Common myeloid progenitor, CD34-positive (primary cell): ENCODE measurements around the gene SEPTIN5.

ENCODE experiments used
- CTCF ChIA-PET: fragments of 350-600 bp; sonication (Branson Sonifier 250); formaldehyde crosslinking; loops from one replicate; lab custom pipeline; 2021; ENCODE audit warnings: antibody characterized with exemption; lab: Charles Lee
- POLR2A ChIA-PET: fragments of 350-600 bp; sonication (Branson Sonifier 250); formaldehyde crosslinking; loops from one replicate; lab custom pipeline; 2021; ENCODE audit warnings: antibody characterized with exemption; lab: Charles Lee
- DNase-seq, 3 donors: peaks; one replicate each; pipeline versions ENCODE4 v3.0.0 to v3.0.0-alpha.2; 2013
- H3K27ac ChIP-seq, 2 experiments: 1 replicate in 1 of 2; 2 replicates in 1 of 2; pipeline ENCODE4 v1.7.0; 2013; ENCODE audit warnings: inconsistent platforms in 2 of 2, low read length in 2 of 2, mild to moderate bottlenecking in 2 of 2, low read depth in 1 of 2, moderate library complexity in 1 of 2; ENCODE audit not compliant: severe bottlenecking in 2 of 2, insufficient read depth in 1 of 2, poor library complexity in 1 of 2
- H3K27me3 ChIP-seq, 5 experiments: replicated peaks in 2 of 5; 1 replicate in 3 of 5; 2 replicates in 2 of 5; pipeline versions ENCODE4 v1.6.1 to v1.7.0; 2013; ENCODE audit warnings: low read length in 4 of 5, mild to moderate bottlenecking in 2 of 5, moderate library complexity in 2 of 5, inconsistent platforms in 1 of 5; ENCODE audit not compliant: insufficient read depth in 5 of 5, control insufficient read depth in 4 of 5
- H3K36me3 ChIP-seq, 4 experiments: 1 replicate in 2 of 4; 2 replicates in 2 of 4; pipeline versions ENCODE4 v1.6.1 to v1.7.0; 2013; ENCODE audit warnings: low read length in 3 of 4, control low read depth in 1 of 4, mild to moderate bottlenecking in 1 of 4; ENCODE audit not compliant: control insufficient read depth in 4 of 4, insufficient read depth in 4 of 4
- H3K4me1 ChIP-seq, 4 experiments: 1 replicate in 3 of 4; 2 replicates in 1 of 4; pipeline versions ENCODE4 v1.6.1 to v1.7.1; 2013; ENCODE audit warnings: low read length in 3 of 4, mild to moderate bottlenecking in 3 of 4, control low read depth in 1 of 4, inconsistent platforms in 1 of 4, moderate library complexity in 1 of 4; ENCODE audit not compliant: control insufficient read depth in 4 of 4, insufficient read depth in 4 of 4; ENCODE audit errors: control extremely low read depth in 1 of 4
- H3K4me3 ChIP-seq, 7 experiments: 1 replicate in 4 of 7; 2 replicates in 3 of 7; pipeline versions ENCODE4 v1.5.1 to v1.7.0; 2013; ENCODE audit warnings: mild to moderate bottlenecking in 7 of 7, low read length in 6 of 7, moderate library complexity in 6 of 7, inconsistent platforms in 2 of 7, low read depth in 2 of 7, control low read depth in 1 of 7; ENCODE audit not compliant: insufficient read depth in 4 of 7, control insufficient read depth in 1 of 7; ENCODE audit errors: extremely low read depth in 1 of 7
- H3K9me3 ChIP-seq, 5 experiments: 1 replicate in 4 of 5; 2 replicates in 1 of 5; pipeline versions ENCODE4 v1.6.1 to v1.7.1; 2013; ENCODE audit warnings: low read length in 4 of 5, mild to moderate bottlenecking in 2 of 5, inconsistent platforms in 1 of 5, low read depth in 1 of 5, moderate library complexity in 1 of 5; ENCODE audit not compliant: control insufficient read depth in 4 of 5, insufficient read depth in 2 of 5; ENCODE audit errors: control extremely low read depth in 1 of 5
- WGBS: methylation state at CpG from one replicate; pipeline ENCODE4 v1.1.5; 2013; ENCODE audit not compliant: insufficient coverage; 5-methylcytosine and 5-hydroxymethylcytosine counted together

The SEPTIN5 gene

DNA sequence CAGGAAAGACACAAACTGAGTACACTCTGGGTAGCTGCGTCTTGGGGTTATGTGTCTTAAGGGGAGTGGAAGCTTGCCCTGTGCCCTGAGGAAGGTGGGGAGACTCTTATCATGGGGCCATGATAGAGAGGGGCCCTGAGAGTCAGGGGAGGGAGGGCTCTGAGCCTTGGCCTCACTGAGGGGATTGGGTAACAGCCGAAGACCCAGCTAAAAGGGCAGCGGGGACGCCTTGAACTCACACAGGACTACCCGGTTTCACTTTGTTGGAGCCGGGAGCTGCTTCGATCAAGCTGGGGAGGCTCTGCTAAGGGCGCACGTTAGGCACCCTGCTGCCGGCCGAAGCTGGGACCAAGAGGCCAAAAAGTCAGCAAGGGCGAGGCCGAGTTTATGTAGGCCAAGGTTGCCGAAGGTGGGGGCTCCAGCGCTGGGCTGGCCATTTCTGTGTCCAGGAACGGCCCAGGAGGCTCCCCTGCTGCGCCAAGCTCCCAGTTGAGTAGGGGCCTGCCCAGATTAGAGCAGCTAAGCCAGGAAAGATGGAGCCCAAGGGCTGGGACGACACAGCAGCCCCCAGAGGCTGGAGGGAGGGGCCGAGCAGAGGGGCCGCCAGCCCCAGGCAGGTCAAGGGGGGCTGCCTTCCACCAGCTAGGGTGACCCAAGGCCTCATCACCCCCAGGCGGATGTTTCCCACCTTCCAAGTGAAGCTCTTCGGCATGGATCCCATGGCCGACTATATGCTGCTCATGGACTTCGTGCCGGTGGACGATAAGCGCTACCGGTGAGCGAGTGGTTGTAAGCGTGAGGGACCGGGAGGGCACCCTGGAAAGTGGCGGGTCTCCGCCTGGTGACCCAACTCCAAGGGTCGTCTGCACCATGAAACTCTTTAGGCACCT is 48.5 kb downstream of the SEPTIN5 start:
- Histone ChIP-seq H3K27me3 (peaks cover 0 to 93% (median 44%) of the 10 kb centered on the region in 5 experiments), H3K9me3 (peaks cover 0 to 3% (median 0%) of the 10 kb centered on the region in 5 experiments), H3K27ac (peak overlapping the region in 1 of 2 experiments; percentile 43), H3K4me3 (no peak overlapping the region), H3K36me3 (no peaks in the 10 kb centered on the region), H3K4me1 (peaks cover 0 to 55% (median 37%) of the 10 kb centered on the region in 4 experiments)
- WGBS: 80% methylated on average over 31 of the region's 34 CpGs
- ChIA-PET POLR2A (interaction anchor here (0.5 kb wide), 1 partner anchor 191 kb away, joined by 3 read pairs; no protein-coding TSS in a partner anchor), CTCF (interaction anchor here (0.9 to 2.9 kb wide), 5 partner anchors 10 to 151 kb away, joined by 3 to 14 read pairs (median 3); no protein-coding TSS in a partner anchor)
- no peak for DNase-seq

DNA sequence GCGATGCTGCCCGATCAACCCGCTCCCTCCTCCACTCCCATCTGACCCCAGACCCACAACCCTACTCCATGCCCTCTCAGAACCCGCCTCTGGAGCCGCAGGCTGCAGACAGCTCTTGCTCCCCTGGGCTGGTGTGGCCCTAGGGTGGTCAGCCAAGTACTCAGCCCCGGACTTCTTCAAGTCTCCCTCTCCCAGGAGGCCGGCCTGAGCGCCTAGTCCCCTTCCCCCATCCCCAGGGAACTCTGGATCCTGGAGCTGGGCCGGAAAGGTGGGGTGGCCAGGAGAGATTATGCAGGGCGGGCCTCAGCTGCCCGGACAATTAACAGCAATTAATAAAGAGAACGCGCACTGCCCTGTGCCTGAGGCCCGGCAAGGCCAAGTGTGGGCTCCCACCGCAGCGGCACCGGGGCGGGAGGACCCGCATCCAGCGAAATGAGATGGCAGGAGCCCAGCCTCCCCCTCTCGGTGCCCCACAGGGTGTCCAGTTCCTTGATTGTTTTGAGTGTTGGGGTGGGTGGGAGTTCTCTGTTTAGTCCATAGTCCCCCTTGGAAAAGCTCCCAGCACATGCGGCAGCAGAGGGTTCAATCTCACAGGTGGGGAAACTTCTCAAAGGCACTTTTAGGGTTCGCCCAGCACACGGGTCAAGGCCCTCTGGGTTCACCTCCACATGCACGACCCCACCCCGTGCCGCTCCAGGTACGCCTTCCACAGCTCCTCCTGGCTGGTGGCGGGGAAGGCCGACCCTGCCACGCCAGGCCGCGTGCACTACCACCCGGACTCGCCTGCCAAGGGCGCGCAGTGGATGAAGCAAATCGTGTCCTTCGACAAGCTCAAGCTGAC is 49.4 kb downstream of the SEPTIN5 start:
- WGBS: 61% methylated on average over 27 of the region's 39 CpGs
- ChIA-PET CTCF (interaction anchor here (0.8 to 2.9 kb wide), 7 partner anchors 9 to 150 kb away, joined by 3 to 14 read pairs (median 4); no protein-coding TSS in a partner anchor), POLR2A (interaction anchor here (0.5 kb wide), 1 partner anchor 190 kb away, joined by 3 read pairs; no protein-coding TSS in a partner anchor)
- H3K4me3 ChIP-seq: no peak overlapping the region
- peaks cover 0 to 93% (median 51%) of the 10 kb centered on the region in 5 experiments for H3K27me3 ChIP-seq
- peaks cover 0 to 3% (median 0%) of the 10 kb centered on the region in 5 experiments for H3K9me3 ChIP-seq
- H3K4me1 ChIP-seq: peaks cover 0 to 57% (median 40%) of the 10 kb centered on the region in 4 experiments
- H3K36me3 ChIP-seq: no peaks in the 10 kb centered on the region
- no peak for DNase-seq
- no peak overlapping the region for H3K27ac ChIP-seq

DNA sequence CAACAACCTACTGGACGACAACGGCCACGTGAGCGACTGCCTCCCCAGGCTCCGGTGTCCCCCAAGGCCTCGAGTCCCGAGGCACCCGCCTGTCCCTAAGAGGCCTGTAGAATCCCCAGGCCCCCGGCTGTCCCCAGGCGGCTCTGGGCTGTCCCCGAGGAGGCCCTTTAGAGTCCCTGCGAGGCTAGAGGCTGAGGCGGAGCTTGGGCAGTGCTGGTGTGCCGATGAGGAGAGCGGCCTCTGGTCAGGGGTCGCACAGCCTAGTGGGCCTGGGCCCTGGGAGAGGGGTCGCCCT is 49.9 kb downstream of the SEPTIN5 start:
- ChIA-PET CTCF (interaction anchor here (0.8 to 2.9 kb wide), 4 partner anchors 9 to 146 kb away, joined by 3 to 14 read pairs (median 5); no protein-coding TSS in a partner anchor), POLR2A (no interaction called here)
- WGBS: 53% methylated on average over 15 of the region's 17 CpGs
- H3K9me3 ChIP-seq: peaks cover 0 to 3% (median 0%) of the 10 kb centered on the region in 5 experiments
- no peak for DNase-seq
- no peak overlapping the region for H3K4me3 ChIP-seq
- peaks cover 0 to 51% (median 38%) of the 10 kb centered on the region in 4 experiments for H3K4me1 ChIP-seq
- H3K27me3 ChIP-seq: peaks cover 0 to 93% (median 49%) of the 10 kb centered on the region in 5 experiments
- H3K27ac ChIP-seq: no peak overlapping the region
- no peaks in the 10 kb centered on the region for H3K36me3 ChIP-seq

DNA sequence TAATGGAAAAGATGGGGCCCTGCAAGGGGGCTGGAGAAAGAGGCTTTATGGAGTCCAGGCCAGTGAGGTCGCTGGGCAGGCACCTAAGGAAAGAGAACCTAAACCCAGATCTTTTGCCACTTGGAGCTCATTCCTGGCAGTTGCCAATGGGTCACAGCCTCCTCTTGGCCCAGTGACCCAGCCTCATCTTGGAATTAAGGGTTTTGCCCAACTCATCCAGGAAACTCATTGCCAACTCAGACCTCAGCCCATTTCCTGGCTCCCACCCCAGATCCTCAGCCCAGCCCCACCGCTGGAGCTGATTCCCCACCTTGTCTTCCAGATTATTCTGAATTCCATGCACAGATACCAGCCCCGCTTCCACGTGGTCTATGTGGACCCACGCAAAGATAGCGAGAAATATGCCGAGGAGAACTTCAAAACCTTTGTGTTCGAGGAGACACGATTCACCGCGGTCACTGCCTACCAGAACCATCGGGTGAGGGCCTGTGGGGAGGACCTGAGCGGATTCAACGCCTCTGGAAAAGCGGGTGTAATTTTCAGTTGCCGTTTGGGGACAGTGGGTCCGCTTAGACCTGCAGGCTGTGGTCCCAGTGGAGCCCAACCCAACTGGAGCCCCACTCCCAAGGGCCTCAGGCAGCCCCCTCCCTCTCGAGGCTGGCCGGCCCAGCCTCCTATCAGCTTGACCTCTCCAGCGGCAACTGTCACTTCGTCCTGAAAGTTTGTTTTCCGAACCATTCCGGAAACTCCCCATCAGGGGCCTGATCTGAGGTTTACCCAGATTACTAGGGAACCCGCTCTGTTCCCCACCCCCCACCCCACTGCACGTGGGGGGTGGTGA is 50.6 kb downstream of the SEPTIN5 start:
- Histone ChIP-seq H3K27ac (no peak overlapping the region), H3K27me3 (peaks cover 0 to 93% (median 45%) of the 10 kb centered on the region in 5 experiments), H3K36me3 (no peaks in the 10 kb centered on the region), H3K4me1 (peaks cover 0 to 45% (median 35%) of the 10 kb centered on the region in 4 experiments), H3K4me3 (peak overlapping the region in 1 of 7 experiments; percentile 58), H3K9me3 (peaks cover 0 to 3% (median 0%) of the 10 kb centered on the region in 5 experiments)
- 43% methylated on average over 22 of the region's 25 CpGs for WGBS
- CTCF ChIA-PET: interaction anchor here (1.4 to 2.9 kb wide), 3 partner anchors 8 to 145 kb away, joined by 4 to 14 read pairs (median 6); no protein-coding TSS in a partner anchor
- DNase-seq: peak in 1 of 3 donors; percentile 13
- POLR2A ChIA-PET: no interaction called here

DNA sequence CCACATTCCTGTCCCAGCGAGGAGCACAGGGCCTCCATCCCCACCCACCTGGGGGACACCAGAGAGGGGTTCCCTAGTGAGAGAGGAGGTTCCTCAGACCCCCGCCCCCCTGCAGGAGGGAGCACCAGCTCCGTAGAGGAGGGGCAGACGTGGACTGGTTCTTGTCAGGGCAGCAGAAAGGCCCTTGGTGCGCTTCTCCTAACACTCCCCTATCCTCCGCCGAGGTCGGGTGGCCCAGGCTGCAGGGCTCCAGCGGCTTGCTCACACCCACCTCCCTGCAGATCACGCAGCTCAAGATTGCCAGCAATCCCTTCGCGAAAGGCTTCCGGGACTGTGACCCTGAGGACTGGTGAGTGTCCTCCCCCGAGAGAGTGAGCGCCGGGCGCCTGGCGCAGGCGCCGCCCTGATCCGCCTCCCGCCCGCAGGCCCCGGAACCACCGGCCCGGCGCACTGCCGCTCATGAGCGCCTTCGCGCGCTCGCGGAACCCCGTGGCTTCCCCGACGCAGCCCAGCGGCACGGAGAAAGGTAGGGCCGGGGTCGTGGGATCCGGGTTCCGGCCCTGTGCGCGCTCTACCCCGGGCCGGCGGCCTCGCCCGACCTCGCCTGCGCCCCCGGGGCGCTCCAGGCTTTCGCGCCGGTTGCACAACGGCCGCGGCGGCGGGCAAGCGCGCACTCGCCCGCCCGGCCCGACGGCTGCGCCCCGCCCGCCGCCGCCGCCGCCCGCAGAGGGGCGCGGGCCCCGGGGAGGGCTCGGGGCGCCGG is 51.4 kb downstream of the SEPTIN5 start:
- peak overlapping the region in 5 of 7 experiments; percentile 10 to 58 (median 42) for H3K4me3 ChIP-seq
- under 1% methylated on average over 75 of the region's 83 CpGs for WGBS
- no peak overlapping the region for H3K27ac ChIP-seq
- H3K27me3 ChIP-seq: peaks cover 0 to 92% (median 45%) of the 10 kb centered on the region in 5 experiments
- peaks cover 0 to 3% (median 0%) of the 10 kb centered on the region in 5 experiments for H3K9me3 ChIP-seq
- DNase-seq: peak in 2 of 3 donors; percentile 51 to 63
- CTCF ChIA-PET: no interaction called here
- H3K4me1 ChIP-seq: peaks cover 0 to 43% (median 33%) of the 10 kb centered on the region in 4 experiments
- H3K36me3 ChIP-seq: no peaks in the 10 kb centered on the region
- POLR2A ChIA-PET: no interaction called here

DNA sequence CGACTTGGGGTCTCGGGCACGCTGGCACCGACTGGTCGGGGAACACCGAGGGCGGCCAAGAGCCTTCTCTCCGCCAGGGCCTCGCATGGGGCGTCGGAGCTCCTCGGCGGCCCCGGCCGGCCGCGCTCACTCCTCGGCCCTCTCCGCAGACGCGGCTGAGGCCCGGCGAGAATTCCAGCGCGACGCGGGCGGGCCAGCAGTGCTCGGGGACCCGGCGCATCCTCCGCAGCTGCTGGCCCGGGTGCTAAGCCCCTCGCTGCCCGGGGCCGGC is 51.9 kb downstream of the SEPTIN5 start:
- POLR2A ChIA-PET: no interaction called here

More for the DNA sequence above, 51.9 kb downstream of the SEPTIN5 start:
- under 1% methylated on average over 29 of the region's 36 CpGs for WGBS
- CTCF ChIA-PET: no interaction called here
- Histone ChIP-seq H3K9me3 (peaks cover 0 to 3% (median 0%) of the 10 kb centered on the region in 5 experiments), H3K27me3 (peaks cover 0 to 94% (median 47%) of the 10 kb centered on the region in 5 experiments), H3K27ac (no peak overlapping the region), H3K4me3 (peak overlapping the region in 3 of 7 experiments; percentile 53 to 59 (median 55)), H3K36me3 (no peaks in the 10 kb centered on the region), H3K4me1 (peaks cover 0 to 40% (median 30%) of the 10 kb centered on the region in 4 experiments)
- no peak for DNase-seq
